Measurements from ENCODE around the gene LPCAT3. TPM values are rescaled to one million over a fixed set of nuclear protein-coding genes. Genes with fewer than 3 reads are reported as not detected.
A peak's percentile ranks its signal among the peaks of the same experiment; 100 is the strongest.
"Not testable (repeated sequence)": the region's sequence is repeated elsewhere in the genome, so short reads cannot be mapped to it uniquely, and the experiment has no call there.

The LPCAT3 gene
- total RNA-seq, 1 donor from 2014 or later, result 54.7 TPM

DNA sequence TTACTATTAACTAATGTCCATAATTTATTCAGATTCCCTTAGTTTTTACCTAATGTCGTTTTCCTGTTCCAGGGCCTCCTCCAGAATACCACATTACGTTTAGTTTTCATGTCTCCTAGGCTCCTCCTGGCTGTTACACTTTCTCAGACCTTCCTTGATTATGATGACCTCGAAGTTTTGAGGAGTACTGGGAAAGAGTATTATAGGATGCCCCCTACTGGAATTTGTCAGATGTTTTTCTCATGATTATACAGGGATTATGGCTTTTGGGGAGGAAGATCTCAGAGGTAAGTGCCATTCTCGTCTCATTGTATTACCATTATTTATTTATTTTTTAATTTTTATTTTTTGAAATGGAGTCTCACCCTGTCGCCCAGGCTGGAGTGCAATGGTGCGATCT lies 24.6 kb upstream of the LPCAT3 start:
- ATAC-seq (peak; percentile 42), DNase-seq (ENCODE audit: missing footprints) (no peak)
- intact Hi-C loops (cut with DNase I), result loop anchor here (5.0 kb wide), 1 partner anchor 96 kb away; no protein-coding TSS in a partner anchor

DNA sequence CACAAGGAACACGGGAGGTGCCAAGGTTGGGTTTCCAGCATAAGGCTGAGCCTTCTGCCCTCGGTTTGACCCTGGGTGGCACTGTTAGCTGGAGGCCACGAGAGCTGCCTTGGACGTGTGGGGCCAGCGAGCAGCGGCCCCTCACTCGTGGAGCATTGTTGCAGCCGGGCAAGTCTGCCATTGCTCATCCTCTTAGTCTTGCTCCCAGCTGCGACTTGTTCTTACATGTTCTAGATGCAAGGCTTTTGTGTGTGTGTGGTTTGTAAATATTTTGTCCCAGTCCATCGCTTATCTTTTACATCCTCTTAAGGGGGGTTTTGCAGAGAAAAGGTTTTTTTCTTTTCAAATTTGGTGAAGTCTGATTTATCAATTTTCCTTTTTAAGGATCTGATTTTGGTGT lies 21.1 kb upstream of the LPCAT3 start:
- intact Hi-C loops (cut with DNase I), result no loop called here
- DNase-seq (ENCODE audit: missing footprints) (no peak), ATAC-seq (no peak)

DNA sequence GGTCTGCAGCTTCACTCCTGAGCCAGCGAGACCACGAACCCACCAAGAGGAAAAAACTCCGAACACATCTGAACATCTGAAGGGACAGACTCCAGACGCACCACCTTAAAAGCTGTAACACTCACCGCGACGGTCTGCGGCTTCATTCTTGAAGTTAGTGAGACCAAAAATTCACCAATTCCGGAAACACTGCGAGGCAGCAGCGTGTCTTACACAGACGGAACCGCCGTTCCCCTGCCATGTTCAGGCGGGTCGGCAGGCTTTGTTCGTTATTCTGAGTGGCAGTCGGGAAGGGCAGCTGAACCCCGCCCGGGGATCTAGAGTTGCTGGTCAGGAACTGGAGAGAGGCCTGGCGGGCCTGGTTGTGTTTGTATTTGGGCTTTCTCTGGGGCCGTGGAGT lies 20.3 kb upstream of the LPCAT3 start:
- DNase-seq (ENCODE audit: missing footprints) (no peak), ATAC-seq (no peak)
- intact Hi-C loops (cut with DNase I), result no loop called here

DNA sequence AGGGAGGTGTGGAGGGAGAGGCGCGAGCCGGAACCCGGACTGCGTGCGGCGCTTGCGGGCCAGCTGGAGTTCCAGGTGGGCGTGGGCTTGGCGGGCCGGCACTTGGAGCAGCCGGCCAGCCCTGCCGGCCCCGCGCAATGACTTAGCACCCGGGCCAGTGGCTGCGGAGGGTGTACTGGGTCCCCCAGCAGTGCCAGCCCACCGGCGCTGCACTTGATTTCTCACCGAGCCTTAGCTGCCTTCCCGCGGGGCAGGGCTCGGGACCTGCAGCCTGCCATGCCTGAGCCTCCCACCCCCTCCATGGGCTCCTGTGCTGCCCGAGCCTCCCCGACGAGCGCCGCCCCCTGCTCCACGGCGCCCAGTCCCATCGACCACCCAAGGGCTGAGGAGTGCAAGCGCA lies 19.1 kb upstream of the LPCAT3 start:
- ATAC-seq; intact Hi-C loops (cut with DNase I); DNase-seq (ENCODE audit: missing footprints): not testable (repeated sequence)

DNA sequence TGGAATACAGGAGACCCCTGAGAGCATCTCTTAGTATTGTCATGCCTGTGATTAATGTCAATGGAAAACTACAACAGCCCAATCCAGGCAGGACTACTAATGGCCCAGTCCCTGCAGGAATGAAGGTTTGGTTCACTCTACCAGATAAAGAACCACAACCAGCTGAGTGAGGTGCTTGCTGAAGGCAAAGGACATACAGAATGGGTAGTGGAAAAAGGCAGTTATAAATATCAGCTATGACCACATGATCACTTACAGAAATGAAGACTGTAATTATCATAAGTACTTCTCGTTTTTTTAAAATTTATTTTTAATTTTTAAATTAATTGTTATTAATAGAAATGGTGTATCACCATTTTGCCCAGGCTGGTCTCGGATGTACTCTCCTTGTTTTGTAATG lies 17.2 kb upstream of the LPCAT3 start:
- ATAC-seq, result no peak
- intact Hi-C loops (cut with DNase I), result no loop called here
- no peak for DNase-seq (ENCODE audit: missing footprints)

DNA sequence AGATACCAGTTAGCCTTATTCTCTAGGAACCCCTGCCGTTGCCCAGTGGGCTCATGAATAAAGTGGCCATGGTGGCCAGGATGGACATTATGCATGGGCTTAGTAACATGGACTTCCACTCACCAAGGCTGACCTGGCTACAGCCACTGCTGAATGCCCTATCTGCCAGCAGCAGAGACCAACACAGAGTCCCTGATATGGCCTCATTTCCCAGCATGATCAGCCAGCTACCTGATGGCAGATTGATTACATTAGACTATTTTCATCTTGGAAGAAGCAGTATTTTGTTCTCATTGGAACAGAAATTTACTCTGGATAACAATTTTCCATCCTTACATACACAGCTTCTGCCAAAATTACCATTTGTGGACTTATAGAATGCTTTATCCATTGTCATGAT lies 16.2 kb upstream of the LPCAT3 start:
- ATAC-seq, result no peak
- intact Hi-C loops (cut with DNase I), result no loop called here
- no peak for DNase-seq (ENCODE audit: missing footprints)

DNA sequence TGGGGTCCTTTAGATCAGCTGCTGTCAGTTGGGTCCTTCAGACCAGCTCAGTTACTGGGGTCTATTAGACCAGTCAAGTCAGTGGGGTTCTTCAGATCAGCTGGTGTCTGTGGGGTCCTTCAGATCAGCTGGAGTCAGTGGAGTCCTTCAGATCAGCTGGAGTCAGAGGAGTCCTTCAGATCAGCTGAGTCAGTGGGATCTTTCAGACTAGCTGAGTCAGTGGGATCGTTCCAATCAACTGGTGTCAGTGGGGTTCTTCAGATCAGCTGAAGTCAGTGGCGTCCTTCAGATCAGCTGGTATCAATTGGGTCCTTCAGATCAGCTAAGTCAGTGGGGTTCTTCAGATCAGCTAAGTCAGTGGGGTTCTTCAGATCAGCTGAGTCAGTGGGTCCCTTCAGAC lies 14.7 kb upstream of the LPCAT3 start:
- DNase-seq (ENCODE audit: missing footprints) (no peak), ATAC-seq (no peak)
- intact Hi-C loops (cut with DNase I), result no loop called here

DNA sequence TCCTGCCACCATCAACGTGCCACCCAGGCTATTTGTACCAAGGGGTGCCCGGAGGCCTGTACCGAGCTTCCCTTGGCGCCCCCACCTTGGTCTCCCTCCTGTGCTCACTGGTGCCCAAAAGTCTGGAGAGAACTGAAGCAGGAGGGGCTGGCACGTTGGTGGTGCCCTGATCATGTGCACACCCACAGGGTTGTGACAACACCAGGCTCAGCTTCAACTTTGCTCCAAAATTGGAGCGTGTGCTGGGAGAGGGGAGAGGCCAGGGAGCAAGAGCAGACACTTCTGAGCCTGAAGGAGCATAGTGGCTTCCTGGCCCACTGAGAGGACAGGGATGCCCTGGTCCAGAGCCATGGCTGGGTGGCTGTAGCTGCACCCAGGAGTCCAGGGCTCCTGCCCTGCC lies 13.0 kb upstream of the LPCAT3 start:
- DNase-seq (ENCODE audit: missing footprints), result no peak
- intact Hi-C loops (cut with DNase I), result no loop called here
- no peak for ATAC-seq

DNA sequence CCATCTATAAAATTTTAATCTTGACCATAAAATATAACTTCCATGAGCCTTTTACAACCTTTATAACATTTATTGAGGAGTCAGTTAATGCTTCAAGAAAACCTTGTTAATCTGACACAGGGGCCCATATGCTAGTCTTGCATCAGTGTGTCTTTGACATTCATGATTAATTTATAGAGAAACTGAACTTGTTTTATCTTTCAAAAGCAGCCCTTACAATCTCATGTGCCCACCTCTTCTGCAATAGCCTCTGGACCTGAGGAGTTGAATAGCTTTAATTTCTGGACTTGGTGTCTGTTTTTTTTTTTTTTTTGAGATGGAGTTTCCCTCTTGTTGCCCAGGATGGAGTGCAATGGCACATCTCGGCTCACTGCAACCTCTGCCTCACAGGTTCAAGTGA lies 8.6 kb upstream of the LPCAT3 start:
- ATAC-seq (no peak), DNase-seq (ENCODE audit: missing footprints) (no peak)
- intact Hi-C loops (cut with DNase I), result no loop called here

DNA sequence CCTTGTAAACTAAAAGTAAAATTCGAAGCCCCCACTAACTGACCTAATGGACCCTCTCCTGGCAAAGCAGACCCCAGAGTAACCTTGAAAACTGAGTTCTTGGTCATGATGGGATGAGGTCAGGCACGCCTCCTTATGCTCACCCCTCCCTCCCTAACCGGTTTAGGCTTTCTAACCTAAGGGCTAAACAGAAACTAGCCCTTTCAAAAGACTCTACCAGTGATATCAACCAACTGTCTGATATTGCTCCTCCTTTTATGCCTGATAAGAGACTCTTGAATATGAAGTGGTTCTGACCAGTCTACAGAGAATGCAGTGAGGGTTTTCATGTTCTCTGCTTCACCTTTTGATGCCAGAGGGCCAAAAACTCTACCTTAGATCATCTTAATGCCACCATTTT lies 4.8 kb upstream of the LPCAT3 start:
- no peak for DNase-seq (ENCODE audit: missing footprints)

DNA sequence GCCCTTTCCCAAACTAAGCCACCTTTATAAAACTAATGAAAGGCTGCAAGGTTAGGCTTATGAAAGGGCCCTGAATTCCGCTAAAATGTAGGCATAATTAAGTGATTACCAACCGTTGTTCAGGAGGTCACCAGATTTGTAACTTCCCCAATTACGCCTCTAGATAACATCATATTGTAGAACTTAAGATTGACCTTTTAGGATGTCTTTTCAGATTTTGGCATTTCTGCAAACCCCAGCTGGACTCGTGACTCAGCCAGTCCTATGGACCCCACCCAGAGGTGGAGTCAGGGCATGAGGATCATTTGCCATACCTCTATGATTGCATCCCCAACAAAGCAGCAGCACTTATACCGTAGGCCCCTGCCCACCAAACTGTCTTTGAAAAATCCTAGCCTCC lies 3.7 kb upstream of the LPCAT3 start:
- DNase-seq (ENCODE audit: missing footprints), result no peak
- no peak for ATAC-seq
- intact Hi-C loops (cut with DNase I), result no loop called here

More for the DNA sequence above, 4.8 kb upstream of the LPCAT3 start:
- intact Hi-C loops (cut with DNase I), result no loop called here
- ATAC-seq, result no peak

DNA sequence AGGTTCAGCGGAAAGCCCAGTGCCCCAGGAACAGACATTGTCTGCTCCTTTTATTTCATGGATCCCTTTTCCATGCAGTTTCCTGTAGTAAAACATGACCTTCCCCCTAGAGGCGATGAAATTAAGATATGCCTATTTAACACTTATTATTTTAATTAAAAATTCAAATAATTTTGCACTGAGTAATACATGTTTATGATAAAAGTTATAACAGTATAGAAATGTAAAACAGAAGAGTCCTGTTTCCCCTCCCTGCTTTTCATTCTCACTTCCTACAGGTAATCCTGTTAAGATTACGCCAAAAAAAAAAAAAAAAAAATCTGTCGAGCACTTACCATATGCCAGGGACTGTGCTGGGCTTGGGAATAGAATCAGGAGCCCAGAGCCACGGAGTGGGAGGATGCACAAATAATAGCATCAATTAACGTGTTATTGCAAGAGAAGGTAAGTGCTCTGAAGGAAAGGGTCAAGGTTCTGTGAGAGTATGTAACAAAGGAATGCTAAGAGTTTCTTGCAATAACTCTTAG lies 830 bp upstream of the LPCAT3 start:
- ATAC-seq, result no peak
- no peak for DNase-seq (ENCODE audit: missing footprints)
- intact Hi-C loops (cut with DNase I), result loop anchor here (1.0 to 5.0 kb wide), 3 partner anchors 48 to 92 kb away; partner anchors contain the start of genes ATN1, EMG1 and PHB2

DNA sequence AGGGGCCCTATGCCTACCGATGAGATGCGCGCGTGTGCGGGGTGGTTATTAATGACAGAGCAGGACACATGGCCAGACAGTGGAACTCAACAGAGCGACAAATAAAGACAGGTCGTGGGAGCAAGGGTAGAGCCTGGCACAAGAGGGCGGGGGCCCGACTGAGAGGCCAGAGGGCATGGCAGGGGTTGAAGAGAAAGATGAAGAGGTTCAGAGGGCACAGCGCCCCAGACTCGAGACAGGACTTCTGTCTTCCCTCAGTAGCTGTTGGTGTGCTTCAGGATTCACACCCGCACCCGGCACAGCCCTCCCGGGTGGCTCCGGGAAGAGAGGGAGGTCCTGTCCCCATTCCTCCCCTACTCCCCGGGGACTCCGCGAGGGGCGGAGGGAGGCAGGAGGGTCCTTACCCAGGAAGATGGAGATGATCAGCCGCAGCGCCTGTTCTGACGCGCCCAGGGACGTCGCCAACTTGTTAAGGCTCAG lies 366 bp downstream of the LPCAT3 start:
- intact Hi-C loops (cut with DNase I), result loop anchor here (2.0 to 5.0 kb wide), 2 partner anchors 47 to 91 kb away; partner anchors contain the start of genes ATN1, EMG1 and PHB2
- DNase-seq (ENCODE audit: missing footprints) (no peak), ATAC-seq (peak; percentile 7)

DNA sequence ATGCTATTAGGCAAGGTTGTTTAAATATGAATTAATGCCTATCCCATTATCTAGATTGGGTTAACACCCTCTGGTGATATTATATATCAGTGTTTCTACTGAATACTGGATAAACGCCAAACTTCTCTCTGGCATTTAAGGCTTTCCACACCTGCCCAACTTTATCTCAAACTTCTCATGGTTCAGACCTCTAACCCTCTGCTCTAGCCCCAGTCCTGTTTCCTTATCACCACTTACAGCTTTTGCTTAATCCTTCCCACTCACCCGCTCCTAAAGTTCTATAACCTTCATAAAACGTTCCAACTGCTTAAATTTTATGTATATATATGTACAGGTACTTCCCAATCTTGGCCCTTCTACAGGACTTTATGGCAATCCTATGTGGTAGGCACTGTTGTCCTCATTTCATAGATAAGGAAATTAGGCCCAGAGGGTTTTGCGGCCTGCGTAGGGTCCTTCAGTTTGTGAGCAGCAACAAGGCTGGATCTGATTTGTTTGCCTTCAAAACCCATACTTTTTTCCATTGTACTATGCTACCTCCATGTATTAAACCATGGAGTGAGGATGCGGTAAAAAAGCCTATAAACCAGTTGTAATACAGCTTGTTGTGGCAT lies 1.2 kb downstream of the LPCAT3 start:
- intact Hi-C loops (cut with DNase I), result loop anchor here (5.0 kb wide), 1 partner anchor 90 kb away; the partner anchor contains the start of gene ATN1

DNA sequence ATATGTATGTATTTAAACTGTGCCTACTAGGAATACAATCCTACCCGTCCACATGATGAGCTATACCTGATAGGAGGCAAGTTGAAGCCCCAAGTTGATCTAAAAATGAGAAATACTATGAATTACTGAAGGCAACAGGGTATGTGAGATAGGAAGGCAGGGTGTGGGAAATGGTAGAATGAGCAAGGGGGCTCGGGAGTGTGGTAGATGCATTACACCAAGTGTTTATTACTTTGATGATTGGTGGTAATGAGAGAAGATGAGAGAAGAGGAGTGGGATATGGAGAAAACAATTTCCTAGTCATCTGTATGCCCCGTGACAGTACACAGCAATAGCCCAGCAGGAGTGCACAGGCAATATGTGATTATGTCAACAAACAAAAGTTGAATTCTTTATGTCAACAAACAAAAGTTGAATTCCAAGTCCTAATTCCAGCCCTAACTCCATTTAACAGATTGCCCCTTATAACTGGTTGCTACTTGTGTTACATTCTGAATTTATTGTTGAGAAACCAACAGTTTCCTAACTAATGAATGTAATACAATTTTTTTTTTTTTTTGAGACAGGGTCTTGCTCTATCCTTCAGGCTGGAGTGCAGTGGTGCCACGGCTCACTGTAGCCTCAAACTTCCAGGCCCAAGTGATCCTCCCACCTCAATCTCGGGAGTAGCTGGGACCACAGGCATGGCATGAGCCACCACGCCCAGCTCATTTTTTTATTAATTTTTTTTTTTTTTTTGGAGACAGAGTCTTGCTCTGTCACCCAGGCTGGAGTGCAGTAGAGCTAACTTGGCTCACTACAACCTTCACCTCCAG lies 2.5 kb downstream of the LPCAT3 start:
- ATAC-seq, result no peak
- DNase-seq (ENCODE audit: missing footprints), result no peak
- intact Hi-C loops (cut with DNase I), result loop anchor here (5.0 kb wide), 1 partner anchor 88 kb away; the partner anchor contains the start of gene ATN1

More for the DNA sequence above, 1.2 kb downstream of the LPCAT3 start:
- no peak for DNase-seq (ENCODE audit: missing footprints)
- no peak for ATAC-seq

DNA sequence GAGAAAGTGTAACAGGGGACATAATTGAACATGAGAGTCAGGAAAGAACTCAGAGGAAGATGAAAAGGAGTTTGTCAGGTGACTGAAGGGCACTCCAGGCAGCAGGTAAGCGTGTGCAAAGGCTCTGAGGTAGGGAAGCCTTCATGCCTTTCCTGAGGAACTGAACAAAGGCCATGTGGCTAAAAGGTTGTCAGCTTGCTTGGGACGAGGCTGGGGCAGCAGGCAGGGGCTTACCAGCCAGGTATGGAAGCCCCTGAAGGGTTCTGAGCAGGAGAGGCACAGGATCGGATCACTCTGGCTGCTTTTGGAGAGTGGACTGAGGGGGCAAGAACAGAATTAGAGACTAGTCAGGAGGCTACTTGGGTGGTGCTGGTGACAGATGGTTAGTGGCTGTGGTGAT lies 5.2 kb downstream of the LPCAT3 start:
- ATAC-seq, result no peak
- no peak for DNase-seq (ENCODE audit: missing footprints)
- intact Hi-C loops (cut with DNase I), result no loop called here

DNA sequence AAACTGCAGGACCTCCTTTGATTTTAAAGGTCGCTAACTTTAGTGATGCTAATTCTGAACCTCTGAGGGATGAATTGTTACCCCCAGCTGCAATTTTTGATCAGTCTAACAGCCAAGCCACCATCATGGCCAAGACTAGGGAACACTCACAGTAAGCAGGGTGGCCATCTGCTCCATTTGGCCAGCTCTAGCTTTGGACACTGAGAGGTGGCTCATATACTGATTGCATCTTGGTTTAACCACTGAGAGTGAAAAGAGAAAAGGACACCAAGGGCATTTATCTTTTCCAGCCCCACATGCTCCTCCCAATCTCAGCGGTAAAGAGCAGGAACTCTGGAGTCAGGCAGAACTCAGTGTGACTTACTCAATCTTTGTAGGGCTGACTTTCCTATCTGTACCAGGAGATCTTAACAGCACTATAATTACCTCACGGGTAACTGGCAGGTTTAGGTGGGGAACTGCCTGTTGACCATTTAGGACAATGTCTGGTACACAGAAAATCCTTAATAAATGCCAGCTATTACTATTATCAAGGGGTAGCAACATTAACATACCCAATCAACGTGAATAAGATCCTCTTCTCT lies 6.2 kb downstream of the LPCAT3 start:
- ATAC-seq (peak; percentile 51), DNase-seq (ENCODE audit: missing footprints) (no peak)
- intact Hi-C loops (cut with DNase I), result no loop called here

DNA sequence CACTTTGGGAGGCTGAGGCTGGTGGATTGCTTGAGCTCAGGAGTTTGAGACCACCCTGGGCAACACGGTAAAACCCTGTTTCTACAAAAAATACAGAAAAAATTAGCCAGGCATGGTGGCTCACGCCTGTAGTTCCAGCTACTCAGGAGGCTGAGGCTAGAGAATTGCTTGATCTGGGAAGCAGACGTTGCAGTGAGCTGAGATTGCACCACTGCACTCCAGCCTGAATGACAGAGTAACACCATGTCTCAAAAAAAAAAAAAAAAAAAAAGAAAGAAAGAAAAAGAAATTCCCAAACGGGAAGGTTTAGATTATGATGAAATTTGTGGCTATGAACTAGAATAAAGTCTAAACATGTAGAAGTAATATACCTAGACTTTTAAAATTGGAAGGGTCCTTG lies 6.9 kb downstream of the LPCAT3 start:
- intact Hi-C loops (cut with DNase I); ATAC-seq: not testable (repeated sequence)

DNA sequence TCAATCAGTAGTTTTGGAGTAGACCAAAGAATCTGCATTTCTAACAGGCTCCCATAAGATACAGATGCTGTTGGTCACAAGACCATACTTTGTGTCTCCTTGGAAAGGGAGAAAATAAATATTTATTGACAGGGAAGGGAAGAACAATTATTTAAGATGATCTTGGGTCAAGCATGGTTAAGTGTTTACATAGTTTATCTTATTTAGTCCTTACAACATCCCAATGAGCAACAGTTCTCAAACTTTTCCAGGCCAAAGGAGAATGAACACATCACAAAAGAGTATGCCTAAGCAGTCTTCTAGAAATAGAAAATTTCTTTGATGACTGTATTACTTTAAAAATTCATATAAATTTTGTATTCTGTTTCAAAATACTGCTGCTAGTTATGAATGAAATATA lies 8.8 kb downstream of the LPCAT3 start:
- DNase-seq (ENCODE audit: missing footprints) (no peak), ATAC-seq (no peak)
- intact Hi-C loops (cut with DNase I), result no loop called here

More for the DNA sequence above, 6.9 kb downstream of the LPCAT3 start:
- DNase-seq (ENCODE audit: missing footprints), result not testable (repeated sequence)

All from Right ventricle myocardium inferior (tissue), 1 donor.